Heart left ventricle (tissue), 16 donors: ENCODE results near the gene ZNF444. TPM values are rescaled to one million over a fixed set of nuclear protein-coding genes. Genes with fewer than 3 reads are reported as not detected.

Experiments
- ATAC-seq, 4 donors: fragments of 200-7000 bp; cut with Tn5 transposase; one replicate each; pipeline ENCODE4 v1.9.1; 2020 to 2022; ENCODE audit warnings: moderate library complexity in 4 of 4, mild to moderate bottlenecking in 3 of 4, moderate number of reproducible peaks in 1 of 4
- DNase-seq, 5 donors: peaks; one replicate each; pipeline ENCODE4 v3.0.0-alpha.2; 2020
- H3K27ac ChIP-seq, 12 donors: fragments of 200-600 bp; sonication (generic) in 4 of 12; one replicate each; pipeline versions ENCODE4 v1.5.0 to v1.8.0; 2016 to 2022; ENCODE audit warnings: mild to moderate bottlenecking in 2 of 12
- H3K27me3 ChIP-seq, 9 donors: fragments of 200-600 bp; sonication (generic) in 2 of 9; one replicate each; pipeline versions ENCODE4 v1.5.1 to v1.8.0; 2016 to 2022; ENCODE audit warnings: mild to moderate bottlenecking in 3 of 9
- H3K36me3 ChIP-seq, 9 donors: fragments of 200-600 bp; sonication (generic) in 2 of 9; one replicate each; pipeline versions ENCODE4 v1.5.0 to v1.8.0; 2018 to 2022; ENCODE audit warnings: mild to moderate bottlenecking in 2 of 9
- H3K4me1 ChIP-seq, 12 donors: fragments of 200-600 bp; sonication (generic) in 4 of 12; one replicate each; pipeline versions ENCODE4 v1.5.0 to v1.8.0; 2016 to 2022; ENCODE audit warnings: mild to moderate bottlenecking in 3 of 12
- H3K4me3 ChIP-seq, 12 donors: fragments of 200-600 bp; sonication (generic) in 4 of 12; one replicate each; pipeline versions ENCODE4 v1.5.0 to v1.8.0; 2017 to 2022; ENCODE audit warnings: mild to moderate bottlenecking in 9 of 12, moderate library complexity in 4 of 12
- H3K9me3 ChIP-seq, 12 donors: fragments of 200-600 bp; sonication (generic) in 4 of 12; one replicate each; pipeline versions ENCODE4 v1.5.0 to v1.8.0; 2016 to 2022; ENCODE audit warnings: mild to moderate bottlenecking in 1 of 12
- CTCF ChIP-seq, 12 donors: fragments of 200-600 bp; sonication (generic) in 4 of 12; IDR thresholded peaks; one replicate each; pipeline versions ENCODE4 v1.5.0 to v1.8.0; 2018 to 2022; ENCODE audit warnings: antibody characterized with exemption in 12 of 12, mild to moderate bottlenecking in 5 of 12
- POLR2A ChIP-seq, 2 donors: fragments of 450-650 bp; IDR thresholded peaks; one replicate each; pipeline ENCODE4 v1.6.1; 2017; ENCODE audit warnings: antibody characterized with exemption in 2 of 2, mild to moderate bottlenecking in 2 of 2, moderate library complexity in 2 of 2
- WGBS, 4 donors: extraction: QIAGEN DNeasy Blood & Tissue Kit in 2 of 4; methylation state at CpG; one replicate each; pipeline versions ENCODE4 v1.1.5 to v1.1.7; 2013 to 2018; 5-methylcytosine and 5-hydroxymethylcytosine counted together
- intact Hi-C, 10 donors: fragments of 100-400 bp; cut with DNase I; formaldehyde crosslinking; loops; one replicate each; pipeline versions ENCODE4 v1.11.1 to v1.14.2; 2022
- polyA plus RNA-seq, 2 donors: library from polyadenylated mRNA; stranded (reverse); fragments of 200-250 nt; gene quantifications; one replicate each; pipeline ENCODE4 v1.2.3, GENCODE V29; 2013
- total RNA-seq, 9 donors: library from RNA; depleted of rRNA in 2 of 9; stranded (reverse); fragments of >200 nt in 2 of 9; fragmentation: NEBNext Ultra II Directional in 3 of 9; extraction: Animal tissue kit (Norgen Biotek cat#: 25700) in 3 of 9; gene quantifications; one replicate each; pipeline versions ENCODE4 v1.1.0 to v1.2.4, GENCODE V29; 2016 to 2023
- donor health status: ischemic (EF 13 %, LVEDD 7.1; RV severe dilation, severe dysfunction).
- donor health status: healthy with polysubstance abuse.
- donor health status: DM: no; HTN: yes; CAD: no.
- donor health status: DM: no; HTN: no; CAD: no.
- donor health status: ischemic (EF 25% LVEDD 6.9; RV normal size, moderate dysfunction).
- donor health status: ischemic (EF 25% LVEDD 5.7; RV mildly dilated, moderate dysfunction).
- donor health status: healthy.
- donor health status: DM: yes; HTN: yes; CAD: no.
- donor health status: ischemic (EF 35%, LVEDD 5.7; RV mildly dilated, moderate dysfunction).
- donor health status: nonischemic (EF 11% LVEDD 7.7; RV severe dilation, severe dysfunction).
- donor health status: DM: yes; HTN: yes; CAD: no.
- donor health status: PGD.
- donor health status: ischemic (EF 29% LVEDD 5.4; RV normal size, mild dysfunction).
- donor health status: nonischemic (EF 23%, LVEDD 6.1; RV moderate dilation, normal function).

ZNF444 gene
- total and polyA plus RNA-seq, 11 donors, result 14.8 to 35.8 (median 20.1) TPM

- WGBS, 4 donors, result 24 to 28% (median 25%) methylated on average over 19 to 24 of the region's 24 CpGs
Observed at GRCh38 chr19:56108447-56109195, 32.5 kb upstream of the ZNF444 start.

GRCh38 chr19:56109226-56109625 is 31.9 kb upstream of the ZNF444 start:
- H3K4me3 ChIP-seq, result peak overlapping the region in 5 of 12 donors; percentile 4 to 33 (median 12)
- H3K9me3 ChIP-seq, result no peaks in the 10 kb centered on the region
- intact Hi-C loops, result loop anchor here in 1 of 10 donors (5.0 kb wide), 1 partner anchor 33 kb away; the partner anchor contains the start of gene ZNF444
- peak in 2 of 5 donors; percentile 23 to 34 for DNase-seq
- H3K27me3 ChIP-seq, result no peaks in the 10 kb centered on the region
- H3K36me3 ChIP-seq, result peaks cover 0 to 11% (median 0%) of the 10 kb centered on the region in 9 donors
- H3K27ac ChIP-seq, result peak overlapping the region in 5 of 12 donors; percentile 39 to 84 (median 60)
- TF ChIP-seq POLR2A (IDR thresholded peaks at IDR 0.05) (no peak), CTCF (IDR thresholded peaks at IDR 0.05) (no peak)
- ATAC-seq, result no peak
- H3K4me1 ChIP-seq, result peaks cover 36 to 91% (median 73%) of the 10 kb centered on the region in 12 donors
- 34 to 37% (median 36%) methylated on average over 12 to 13 of the region's 13 CpGs for WGBS, 4 donors

More at GRCh38 chr19:56108447-56109195, 32.5 kb upstream of the ZNF444 start:
- Histone ChIP-seq H3K27ac (peak overlapping the region in 6 of 12 donors; percentile 2 to 84 (median 58)), H3K27me3 (no peaks in the 10 kb centered on the region), H3K4me1 (peaks cover 36 to 85% (median 68%) of the 10 kb centered on the region in 12 donors), H3K4me3 (peak overlapping the region in 8 of 12 donors; percentile 2 to 33 (median 12)), H3K36me3 (peaks cover 0 to 11% (median 0%) of the 10 kb centered on the region in 9 donors), H3K9me3 (no peaks in the 10 kb centered on the region)
- peak in 1 of 4 donors; percentile 11 for ATAC-seq
- intact Hi-C loops, result loop anchor here in 1 of 10 donors (5.0 kb wide), 1 partner anchor 34 kb away; the partner anchor contains the start of gene ZNF444
- DNase-seq, result peak in 2 of 5 donors; percentile 47 to 73
- no peak for TF ChIP-seq POLR2A (IDR thresholded peaks at IDR 0.05)
- TF ChIP-seq CTCF (IDR thresholded peaks at IDR 0.05), result no peak

- intact Hi-C loops, result no loop called here
- H3K4me3 ChIP-seq, result peak overlapping the region in 1 of 12 donors; percentile 7
- 20 to 25% (median 21%) methylated on average over 10 to 12 of the region's 12 CpGs for WGBS, 4 donors
Observed at GRCh38 chr19:56110515-56111448, 30.3 kb upstream of the ZNF444 start.

More at GRCh38 chr19:56110515-56111448, 30.3 kb upstream of the ZNF444 start:
- peak overlapping the region; percentile 50 to 87 (median 75) for H3K27ac ChIP-seq
- no peaks in the 10 kb centered on the region for H3K9me3 ChIP-seq
- peak in 4 of 5 donors; percentile 57 to 80 (median 72) for DNase-seq
- no peak for TF ChIP-seq CTCF (IDR thresholded peaks at IDR 0.05)
- no peak for TF ChIP-seq POLR2A (IDR thresholded peaks at IDR 0.05)
- peaks cover 0 to 11% (median 0%) of the 10 kb centered on the region in 9 donors for H3K36me3 ChIP-seq
- H3K4me1 ChIP-seq, result peaks cover 39 to 90% (median 74%) of the 10 kb centered on the region in 12 donors
- H3K27me3 ChIP-seq, result no peaks in the 10 kb centered on the region
- ATAC-seq, result peak; percentile 75 to 89 (median 84)
